GM23248 (cell line): ENCODE measurements around the gene NUP214. TPM values are rescaled to one million over a fixed set of nuclear protein-coding genes. Genes with fewer than 3 reads are reported as not detected.

Experiments used
- DNase-seq: peaks from one replicate; pipeline ENCODE4 v3.0.0-alpha.2; 2015
- H2AFZ ChIP-seq: fragments of 200-600 bp; sonication (generic); 2 replicates; pipeline ENCODE4 v1.6.1; 2016; ENCODE audit warnings: antibody characterized with exemption
- H3F3A ChIP-seq: fragments of 200-600 bp; sonication (generic); 2 replicates; pipeline ENCODE4 v1.6.1; 2016; ENCODE audit warnings: mild to moderate bottlenecking, antibody characterized with exemption, mixed run types; ENCODE audit not compliant: insufficient read depth
- H3K27ac ChIP-seq: fragments of 200-600 bp; sonication (generic); 2 replicates; pipeline ENCODE4 v1.5.1; 2016; ENCODE audit warnings: mild to moderate bottlenecking
- H3K27me3 ChIP-seq: fragments of 200-600 bp; sonication (generic); replicated peaks from 2 replicates; pipeline ENCODE4 v1.6.1; 2016; ENCODE audit warnings: mild to moderate bottlenecking; ENCODE audit not compliant: insufficient read depth
- H3K36me3 ChIP-seq: fragments of 200-600 bp; sonication (generic); 2 replicates; pipeline ENCODE4 v1.6.1; 2016; ENCODE audit warnings: low read depth, mild to moderate bottlenecking
- H3K4me1 ChIP-seq: fragments of 200-600 bp; sonication (generic); 2 replicates; pipeline ENCODE4 v1.6.1; 2016; ENCODE audit warnings: mild to moderate bottlenecking; ENCODE audit not compliant: insufficient read depth
- H3K4me2 ChIP-seq: fragments of 200-600 bp; sonication (generic); one replicate; pipeline ENCODE4 v1.6.1; 2016; ENCODE audit warnings: mild to moderate bottlenecking; ENCODE audit not compliant: unreplicated experiment
- H3K4me3 ChIP-seq: fragments of 200-600 bp; sonication (generic); 2 replicates; pipeline ENCODE4 v1.5.1; 2016; ENCODE audit warnings: mild to moderate bottlenecking
- H3K79me2 ChIP-seq: fragments of 200-600 bp; sonication (generic); 2 replicates; pipeline ENCODE4 v1.6.1; 2016; ENCODE audit warnings: mild to moderate bottlenecking; ENCODE audit not compliant: insufficient read depth
- H3K9ac ChIP-seq: fragments of 200-600 bp; sonication (generic); 2 replicates; pipeline ENCODE4 v1.6.1; 2016; ENCODE audit warnings: mild to moderate bottlenecking
- H3K9me2 ChIP-seq: fragments of 200-600 bp; sonication (generic); 2 replicates; pipeline ENCODE4 v1.6.1; 2016; ENCODE audit warnings: mixed run types, mild to moderate bottlenecking, moderate library complexity; ENCODE audit not compliant: insufficient read depth
- H3K9me3 ChIP-seq: fragments of 200-600 bp; sonication (generic); one replicate; pipeline ENCODE4 v1.6.1; 2017; ENCODE audit warnings: low read depth
- H4K20me1 ChIP-seq: fragments of 200-600 bp; sonication (generic); 2 replicates; pipeline ENCODE4 v1.6.0; 2016; ENCODE audit not compliant: insufficient read depth
- EZH2 ChIP-seq: fragments of 200-600 bp; sonication (generic); IDR thresholded peaks from 2 replicates; pipeline ENCODE4 v1.6.1; 2018; ENCODE audit warnings: antibody characterized with exemption, mild to moderate bottlenecking; ENCODE audit not compliant: insufficient read depth, poor library complexity, severe bottlenecking
- EZH2phosphoT487 ChIP-seq: fragments of 200-600 bp; sonication (generic); IDR thresholded peaks from 2 replicates; pipeline ENCODE4 v1.6.1; 2018; ENCODE audit warnings: antibody characterized with exemption, moderate library complexity, mild to moderate bottlenecking, low read depth; ENCODE audit not compliant: insufficient read depth
- WGBS, 2 experiments: methylation state at CpG; one replicate each; pipeline ENCODE4 v1.1.6; 2015 to 2017; ENCODE audit warnings: low lambda C conversion rate in 2 of 2, low coverage in 1 of 2; ENCODE audit errors: missing lambda C conversion rate in 2 of 2; 5-methylcytosine and 5-hydroxymethylcytosine counted together
- in situ Hi-C: fragments of 300-500 bp; cut with MboI; formaldehyde crosslinking; loops from 2 replicates; pipeline ENCODE4 v1.15.0; 2020
- polyA plus RNA-seq: library from polyadenylated mRNA; unstranded; fragments of >200 nt; fragmentation: Nextera tagmentation; extraction: Ambion mirVana; gene quantifications from 2 replicates; pipeline ENCODE4 v1.2.1, GENCODE V29; 2016
- total RNA-seq: library from RNA; depleted of rRNA; stranded (reverse); fragments of >200 nt; shearing (Covaris generic); gene quantifications from 2 replicates; pipeline ENCODE4 v1.2.3, GENCODE V29; 2014

NUP214 gene
- total and polyA plus RNA-seq, 2 experiments from 2014 or later, result 13.1 to 14.3 TPM

DNA sequence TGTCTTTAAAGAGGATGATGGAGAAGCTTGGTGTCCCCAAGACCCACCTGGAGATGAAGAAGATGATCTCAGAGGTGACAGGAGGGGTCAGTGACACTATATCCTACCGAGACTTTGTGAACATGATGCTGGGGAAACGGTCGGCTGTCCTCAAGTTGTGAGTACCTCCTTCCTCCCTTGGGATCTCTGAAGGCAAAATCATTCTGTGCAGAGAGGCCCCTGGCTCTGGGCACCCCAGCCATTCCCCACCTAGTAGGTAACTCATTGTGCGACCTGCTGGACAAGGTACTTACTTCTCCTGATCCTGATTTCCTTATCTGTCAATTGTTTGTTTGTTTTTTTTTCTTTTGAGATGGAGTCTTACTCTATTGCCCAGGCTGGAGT lies 7.6 kb upstream of the NUP214 start:
- no peaks in the 10 kb centered on the region for H3F3A ChIP-seq
- H3K4me3 ChIP-seq, result no peak overlapping the region
- H3K9me2 ChIP-seq, result no peaks in the 10 kb centered on the region
- H4K20me1 ChIP-seq, result no peaks in the 10 kb centered on the region
- no peaks in the 10 kb centered on the region for H3K36me3 ChIP-seq
- in situ Hi-C loops, result no loop called here
- no peaks in the 10 kb centered on the region; the same call in 1 of the 2 replicates for H3K27me3 ChIP-seq
- H3K4me2 ChIP-seq, result no peak overlapping the region
- H3K4me1 ChIP-seq, result no peaks in the 10 kb centered on the region
- DNase-seq, result no peak
- H2AFZ ChIP-seq, result no peak overlapping the region
- WGBS, 2 experiments, result 55 to 67% methylated on average over 4 of the region's 4 CpGs
- H3K9me3 ChIP-seq, result no peaks in the 10 kb centered on the region
- H3K27ac ChIP-seq, result no peak overlapping the region
- H3K79me2 ChIP-seq, result no peaks in the 10 kb centered on the region
- H3K9ac ChIP-seq, result no peak overlapping the region
- TF ChIP-seq EZH2 (no peak), EZH2phosphoT487 (no peak)

DNA sequence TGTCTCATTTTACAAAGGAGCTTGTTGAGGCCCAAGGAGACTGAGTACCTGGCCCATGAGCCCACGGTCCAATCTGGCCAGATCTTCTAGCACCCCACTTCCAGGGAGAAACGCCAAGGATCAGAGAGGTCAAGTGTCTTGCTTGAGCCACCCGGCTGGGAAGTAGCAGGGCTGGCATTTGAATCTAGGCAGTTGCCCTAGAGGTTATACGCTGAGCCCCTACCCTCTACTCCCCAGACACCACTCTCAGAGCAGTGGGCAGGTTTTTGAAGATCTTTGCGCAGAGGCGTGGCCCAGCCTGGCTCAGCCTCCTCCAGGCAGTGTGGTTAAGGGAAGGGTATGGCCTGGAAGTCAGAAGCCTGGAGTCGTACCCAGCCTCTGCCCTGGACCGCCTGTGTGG lies 5.8 kb upstream of the NUP214 start:
- no peak for TF ChIP-seq EZH2
- TF ChIP-seq EZH2phosphoT487, result no peak
- no peak for DNase-seq
- Histone ChIP-seq H3K9me2 (no peaks in the 10 kb centered on the region), H3K36me3 (no peaks in the 10 kb centered on the region), H2AFZ (no peak overlapping the region), H3K79me2 (no peaks in the 10 kb centered on the region), H3F3A (no peaks in the 10 kb centered on the region), H3K4me3 (no peak overlapping the region), H4K20me1 (no peaks in the 10 kb centered on the region), H3K27me3 (no peaks in the 10 kb centered on the region; the same call in 1 of the 2 replicates), H3K9me3 (no peaks in the 10 kb centered on the region), H3K9ac (no peak overlapping the region), H3K4me1 (peaks cover 3% of the 10 kb centered on the region; the same call in 1 of the 2 replicates), H3K27ac (no peak overlapping the region), H3K4me2 (no peak overlapping the region)
- 71 to 80% methylated on average over 8 of the region's 8 CpGs for WGBS, 2 experiments
- in situ Hi-C loops, result no loop called here

DNA sequence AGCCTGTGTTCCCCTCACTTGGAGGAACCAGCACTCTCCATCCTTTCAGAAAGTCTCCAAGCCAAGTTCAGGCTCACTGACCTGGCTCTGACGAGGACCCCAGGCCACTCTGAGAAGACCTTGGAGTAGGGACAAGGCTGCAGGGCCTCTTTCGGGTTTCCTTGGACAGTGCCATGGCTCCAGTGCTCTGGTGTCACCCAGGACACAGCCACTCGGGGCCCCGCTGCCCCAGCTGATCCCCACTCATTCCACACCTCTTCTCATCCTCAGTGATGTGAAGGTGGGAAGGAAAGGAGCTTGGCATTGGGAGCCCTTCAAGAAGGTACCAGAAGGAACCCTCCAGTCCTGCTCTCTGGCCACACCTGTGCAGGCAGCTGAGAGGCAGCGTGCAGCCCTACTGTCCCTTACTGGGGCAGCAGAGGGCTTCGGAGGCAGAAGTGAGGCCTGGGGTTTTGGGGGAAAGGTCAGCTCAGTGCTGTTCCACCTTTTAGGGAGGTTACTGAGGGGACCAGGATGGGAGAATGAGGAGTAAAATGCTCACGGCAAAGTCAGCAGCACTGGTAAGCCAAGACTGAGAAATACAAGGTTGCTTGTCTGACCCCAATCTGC lies 4.7 kb upstream of the NUP214 start:
- Histone ChIP-seq H3K79me2 (peaks cover 3% of the 10 kb centered on the region), H3K4me1 (peaks cover 4% of the 10 kb centered on the region; the same call in 1 of the 2 replicates), H2AFZ (no peak overlapping the region), H3K4me2 (no peak overlapping the region), H3K27me3 (no peaks in the 10 kb centered on the region; the same call in 1 of the 2 replicates), H3K9ac (no peak overlapping the region), H3K27ac (no peak overlapping the region), H3K9me3 (no peaks in the 10 kb centered on the region), H4K20me1 (no peaks in the 10 kb centered on the region), H3K36me3 (no peaks in the 10 kb centered on the region), H3F3A (no peaks in the 10 kb centered on the region), H3K4me3 (no peak overlapping the region), H3K9me2 (no peaks in the 10 kb centered on the region)
- in situ Hi-C loops, result no loop called here
- DNase-seq, result no peak
- no peak for TF ChIP-seq EZH2
- TF ChIP-seq EZH2phosphoT487, result no peak
- WGBS, 2 experiments, result 61 to 71% methylated on average over 7 of the region's 7 CpGs

DNA sequence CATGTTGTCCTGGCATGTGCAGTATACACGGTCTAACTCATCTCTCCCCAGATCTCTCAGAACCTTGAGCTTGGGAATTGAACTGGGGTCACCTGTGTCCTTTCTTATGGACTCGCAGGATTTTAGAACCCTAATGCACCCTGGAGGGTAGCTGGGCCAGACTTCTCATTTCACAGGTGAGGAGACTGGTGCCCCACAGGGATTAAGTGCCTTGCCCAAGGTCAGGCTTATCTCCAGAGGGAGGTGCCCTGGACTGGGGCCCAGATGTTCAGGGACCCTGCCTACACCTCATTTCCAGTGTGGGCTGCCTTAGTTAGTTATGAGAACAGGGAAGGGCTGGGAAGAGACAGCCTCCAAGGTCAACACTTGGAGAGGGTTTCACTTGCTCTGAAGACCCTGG lies 4.0 kb upstream of the NUP214 start:
- Histone ChIP-seq H3K4me1 (peaks cover 6% of the 10 kb centered on the region), H3K9me3 (no peaks in the 10 kb centered on the region), H2AFZ (no peak overlapping the region), H3K27ac (no peak overlapping the region), H3K9me2 (no peaks in the 10 kb centered on the region), H3K4me2 (no peak overlapping the region), H3F3A (no peaks in the 10 kb centered on the region), H3K4me3 (no peak overlapping the region), H3K27me3 (no peaks in the 10 kb centered on the region; the same call in 1 of the 2 replicates), H3K36me3 (no peaks in the 10 kb centered on the region), H3K79me2 (peaks cover 9% of the 10 kb centered on the region), H3K9ac (no peak overlapping the region), H4K20me1 (no peaks in the 10 kb centered on the region)
- TF ChIP-seq EZH2 (no peak), EZH2phosphoT487 (no peak)
- in situ Hi-C loops, result no loop called here
- DNase-seq, result no peak
- WGBS, 2 experiments, result 49 to 66% methylated on average over 2 of the region's 2 CpGs
